IPS-18a (cell line): ENCODE data around the gene APBA1.

Experiments used
- H3K27ac ChIP-seq: one replicate; pipeline ENCODE4 v1.5.1; 2013; ENCODE audit warnings: low read length
- H3K27me3 ChIP-seq: one replicate; pipeline ENCODE4 v1.6.1; 2013; ENCODE audit warnings: mild to moderate bottlenecking, low read length; ENCODE audit not compliant: control insufficient read depth, insufficient read depth
- H3K36me3 ChIP-seq: one replicate; pipeline ENCODE4 v1.6.1; 2013; ENCODE audit warnings: low read depth, low read length; ENCODE audit not compliant: control insufficient read depth
- H3K4me1 ChIP-seq: one replicate; pipeline ENCODE4 v1.6.1; 2013; ENCODE audit warnings: low read depth, low read length; ENCODE audit not compliant: control insufficient read depth
- H3K4me3 ChIP-seq: one replicate; pipeline ENCODE4 v1.5.1; 2013; ENCODE audit warnings: low read length
- H3K9ac ChIP-seq: one replicate; pipeline ENCODE4 v1.6.1; 2013; ENCODE audit warnings: mild to moderate bottlenecking, low read length, moderate library complexity
- H3K9me3 ChIP-seq: one replicate; pipeline ENCODE4 v1.6.1; 2013; ENCODE audit warnings: low read depth, low read length; ENCODE audit not compliant: control insufficient read depth

The APBA1 gene

DNA sequence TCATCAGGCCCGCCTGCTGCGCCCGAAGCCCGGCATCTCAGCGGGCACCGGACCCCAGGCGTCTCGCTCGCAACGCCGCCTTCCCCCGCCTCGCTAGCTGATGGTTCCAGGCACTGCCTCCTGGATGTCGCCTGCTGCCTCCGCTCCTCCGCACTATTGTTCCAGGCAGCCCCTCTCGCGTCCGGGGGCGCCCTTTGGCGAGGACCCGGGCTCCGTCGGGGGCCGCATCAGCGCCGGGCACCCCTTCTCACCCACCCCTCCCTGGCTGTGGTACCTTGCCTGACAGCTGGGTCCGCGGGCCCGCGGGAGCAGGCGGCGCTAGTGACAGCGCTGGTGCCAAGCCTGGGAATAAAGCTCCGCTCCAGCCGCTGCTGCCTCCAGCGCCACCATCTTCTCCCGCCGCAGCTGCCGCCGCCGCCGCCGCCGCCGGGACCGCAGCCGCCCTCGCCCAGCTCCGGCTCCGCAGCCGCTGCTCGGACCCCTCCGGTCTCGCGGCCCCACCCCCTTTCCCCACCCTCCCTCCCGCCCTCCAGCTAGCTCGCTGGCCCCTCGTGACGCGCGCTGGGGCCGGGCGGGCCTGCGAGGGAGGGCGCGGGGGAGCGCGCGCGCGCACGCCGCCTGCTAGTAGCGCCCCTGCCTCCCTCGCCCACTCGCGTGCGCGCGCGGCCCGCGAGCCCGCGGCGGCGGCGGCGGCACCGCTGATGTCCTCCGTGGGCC is at the start of gene APBA1:
Gene APBA1 (minus strand): TSS at position 493 of the 717 bp plus-strand sequence.
- H3K9ac ChIP-seq: no peak within 1 kb of the TSS
- H3K4me3 ChIP-seq: peak within 1 kb of the TSS; percentile 73
- H3K27me3 ChIP-seq: peaks cover 21% of the 10 kb centered on the region
- peaks cover 13% of the 10 kb centered on the region for H3K4me1 ChIP-seq
- no peak within 1 kb of the TSS for H3K27ac ChIP-seq
- no peaks in the 10 kb centered on the region for H3K36me3 ChIP-seq
- no peaks in the 10 kb centered on the region for H3K9me3 ChIP-seq

DNA sequence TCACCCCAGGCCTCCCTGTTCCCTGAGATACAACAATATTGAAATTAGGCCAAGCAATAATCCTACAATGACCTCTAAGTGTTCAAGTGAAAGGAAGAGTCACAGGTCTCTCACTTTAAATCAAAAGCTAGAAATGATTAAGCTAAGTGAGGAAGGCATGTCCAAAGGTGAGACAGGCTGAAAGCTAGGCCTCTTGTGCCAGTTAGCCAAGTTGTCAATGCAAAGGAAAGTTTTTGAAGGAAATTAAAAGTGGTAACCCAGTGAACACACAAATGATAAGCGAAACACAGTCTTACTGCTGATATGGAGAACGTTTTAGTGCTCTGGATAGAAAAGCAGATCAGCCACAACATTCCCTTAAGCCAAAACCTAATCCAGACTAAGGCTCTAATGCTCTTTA is 47.8 kb upstream of the APBA1 start:
- Histone ChIP-seq H3K9ac (no peak overlapping the region), H3K27ac (no peak overlapping the region), H3K4me3 (no peak overlapping the region), H3K4me1 (no peaks in the 10 kb centered on the region), H3K9me3 (no peaks in the 10 kb centered on the region), H3K36me3 (peaks cover 68% of the 10 kb centered on the region), H3K27me3 (no peaks in the 10 kb centered on the region)

DNA sequence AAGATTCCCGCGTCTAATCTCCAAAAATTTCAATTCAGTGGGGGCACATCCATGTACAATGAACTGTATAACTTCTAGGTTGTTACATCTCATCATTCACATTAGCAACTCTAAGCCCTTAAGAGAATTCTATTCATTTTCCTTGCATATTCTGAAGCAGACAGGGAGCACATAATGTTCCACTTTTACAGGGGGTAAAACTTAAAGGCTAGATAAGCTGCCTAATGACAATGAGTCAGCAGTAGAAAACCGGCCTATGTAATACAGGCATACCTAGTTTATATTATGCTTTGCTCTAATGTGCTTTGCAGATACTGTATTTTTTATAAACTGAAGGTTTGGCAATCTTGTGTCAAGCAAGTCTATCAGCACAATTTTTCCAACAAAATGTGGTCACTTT is 47.2 kb upstream of the APBA1 start:
- Histone ChIP-seq H3K27me3 (no peaks in the 10 kb centered on the region), H3K27ac (no peak overlapping the region), H3K9me3 (no peaks in the 10 kb centered on the region), H3K4me3 (no peak overlapping the region), H3K36me3 (peaks cover 65% of the 10 kb centered on the region), H3K4me1 (no peaks in the 10 kb centered on the region), H3K9ac (no peak overlapping the region)

DNA sequence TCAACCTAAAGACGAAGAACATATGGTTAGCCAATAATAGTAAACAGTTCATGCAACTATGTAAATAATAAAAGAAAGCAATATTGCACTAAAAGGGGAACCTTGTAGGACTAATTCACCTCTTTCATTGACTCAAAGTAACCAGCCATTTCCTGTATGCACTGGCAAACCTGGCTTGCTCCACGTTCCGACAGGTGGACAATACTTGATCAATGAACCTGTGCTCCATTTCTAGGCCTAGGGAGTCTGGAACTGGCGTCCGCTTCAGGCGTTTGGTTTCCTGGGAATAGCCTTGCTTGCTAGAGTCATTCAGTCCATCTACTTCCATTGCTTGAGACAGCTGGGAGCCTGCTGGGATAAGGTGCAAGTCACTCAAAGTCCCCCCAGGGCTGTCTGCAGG is 46.0 kb upstream of the APBA1 start:
- Histone ChIP-seq H3K4me3 (no peak overlapping the region), H3K4me1 (no peaks in the 10 kb centered on the region), H3K27ac (no peak overlapping the region), H3K36me3 (peaks cover 63% of the 10 kb centered on the region), H3K9me3 (no peaks in the 10 kb centered on the region), H3K9ac (no peak overlapping the region), H3K27me3 (no peaks in the 10 kb centered on the region)

DNA sequence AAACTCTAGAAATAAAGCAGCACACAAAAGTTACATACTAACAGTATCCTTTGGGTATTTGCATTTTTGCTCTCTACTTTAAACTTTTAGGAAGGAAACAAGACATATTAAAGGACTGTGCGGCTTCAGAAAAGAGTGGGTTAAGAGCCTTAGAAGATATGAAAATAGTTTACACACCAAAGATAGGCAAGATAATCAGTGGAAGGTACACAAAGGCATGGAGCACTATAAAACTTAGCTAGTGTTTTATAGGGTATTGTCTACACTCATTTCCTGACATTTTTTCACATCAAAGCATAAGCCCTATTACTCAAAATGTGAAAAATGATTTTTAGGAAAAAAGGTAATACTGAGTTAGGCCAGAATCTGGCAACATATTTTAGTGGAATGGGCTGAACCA is 43.7 kb upstream of the APBA1 start:
- Histone ChIP-seq H3K4me3 (no peak overlapping the region), H3K9me3 (no peaks in the 10 kb centered on the region), H3K9ac (no peak overlapping the region), H3K4me1 (no peaks in the 10 kb centered on the region), H3K27me3 (no peaks in the 10 kb centered on the region), H3K36me3 (peaks cover 62% of the 10 kb centered on the region), H3K27ac (no peak overlapping the region)

- Histone ChIP-seq H3K4me3 (no peak overlapping the region), H3K9ac (no peak overlapping the region), H3K27me3 (no peaks in the 10 kb centered on the region), H3K36me3 (peaks cover 56% of the 10 kb centered on the region), H3K9me3 (no peaks in the 10 kb centered on the region), H3K27ac (no peak overlapping the region), H3K4me1 (no peaks in the 10 kb centered on the region)
These were observed 42.9 kb upstream of the APBA1 start for GRCh38 chr9:69715096-69715495.

DNA sequence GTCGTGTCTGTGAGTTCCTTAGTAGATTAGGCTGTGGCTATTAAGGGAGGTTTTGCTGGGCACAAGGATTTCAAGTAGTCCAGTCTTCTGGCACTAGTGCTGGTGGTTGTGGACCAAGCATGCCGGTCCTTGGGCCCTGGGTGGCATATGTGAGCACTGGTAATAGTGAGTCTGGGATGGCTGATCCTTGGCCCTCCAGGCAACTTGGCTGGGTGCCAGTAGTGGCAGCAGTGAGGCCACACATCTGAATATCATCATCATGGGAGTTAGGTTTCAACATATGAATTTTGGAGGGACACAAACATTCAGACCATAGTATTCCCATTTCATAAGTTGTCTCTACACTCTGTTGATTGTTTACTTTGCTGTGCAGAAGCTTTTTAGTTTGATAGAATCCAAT is 25.3 kb upstream of the APBA1 start:
- Histone ChIP-seq H3K4me1 (no peaks in the 10 kb centered on the region), H3K36me3 (no peaks in the 10 kb centered on the region), H3K4me3 (no peak overlapping the region), H3K9me3 (peaks cover 3% of the 10 kb centered on the region), H3K27me3 (no peaks in the 10 kb centered on the region), H3K9ac (no peak overlapping the region), H3K27ac (no peak overlapping the region)

- no peaks in the 10 kb centered on the region for H3K27me3 ChIP-seq
- peaks cover 3% of the 10 kb centered on the region for H3K9me3 ChIP-seq
- no peak overlapping the region for H3K27ac ChIP-seq
- no peaks in the 10 kb centered on the region for H3K36me3 ChIP-seq
- H3K4me1 ChIP-seq: no peaks in the 10 kb centered on the region
- H3K9ac ChIP-seq: no peak overlapping the region
- no peak overlapping the region for H3K4me3 ChIP-seq
These were observed 24.6 kb upstream of the APBA1 start for GRCh38 chr9:69696802-69697201.

DNA sequence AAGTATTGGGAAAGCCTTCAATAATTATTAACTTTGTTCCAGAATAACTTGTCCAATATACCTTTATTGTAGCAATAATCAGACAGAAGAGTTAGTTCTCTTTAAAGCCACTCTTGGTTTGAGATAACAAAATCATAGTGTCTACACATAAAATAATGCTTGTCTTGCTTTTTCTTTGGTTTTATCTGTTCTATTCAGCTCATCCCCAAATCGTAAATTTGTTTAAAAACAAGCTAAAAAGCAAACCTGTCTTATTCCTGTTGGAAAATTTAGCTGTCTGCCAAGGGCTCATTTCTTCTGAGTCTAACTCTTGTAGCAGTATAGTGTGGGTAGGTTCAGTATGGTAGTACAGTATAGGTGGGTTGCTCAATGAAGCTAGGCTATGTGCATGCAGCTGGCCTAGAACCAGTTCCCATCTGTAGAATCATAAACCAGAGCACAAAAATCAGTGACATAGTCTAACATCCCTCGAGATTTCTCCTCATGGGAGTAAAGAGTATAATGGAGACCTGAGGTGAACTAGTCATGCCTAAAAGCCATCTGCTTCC is 17.9 kb upstream of the APBA1 start:
- H3K9ac ChIP-seq: no peak overlapping the region
- H3K27ac ChIP-seq: no peak overlapping the region
- H3K4me1 ChIP-seq: no peaks in the 10 kb centered on the region
- H3K9me3 ChIP-seq: no peaks in the 10 kb centered on the region
- H3K27me3 ChIP-seq: no peaks in the 10 kb centered on the region
- H3K4me3 ChIP-seq: no peak overlapping the region
- H3K36me3 ChIP-seq: no peaks in the 10 kb centered on the region

DNA sequence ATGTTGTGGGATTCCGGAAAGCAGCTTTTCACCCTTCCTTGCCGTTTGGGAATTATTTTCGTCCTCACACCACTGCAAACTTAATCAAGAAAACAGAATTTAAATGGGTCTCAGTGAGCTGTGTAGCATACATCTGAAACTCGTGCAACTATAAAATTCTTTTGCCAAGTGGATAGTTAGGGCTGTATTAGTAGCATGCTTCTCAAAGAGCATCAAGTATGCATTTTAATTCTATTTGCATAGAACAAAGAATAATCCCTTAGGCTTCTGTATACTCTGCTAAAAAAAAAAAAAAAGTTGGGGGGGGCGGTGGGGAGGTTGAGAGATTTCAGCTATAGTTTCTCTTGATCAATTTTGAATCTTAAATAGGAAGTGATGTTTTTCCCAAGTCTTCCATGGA is 11.8 kb upstream of the APBA1 start:
- Histone ChIP-seq H3K36me3 (no peaks in the 10 kb centered on the region), H3K4me3 (no peak overlapping the region), H3K9ac (no peak overlapping the region), H3K9me3 (no peaks in the 10 kb centered on the region), H3K27ac (no peak overlapping the region), H3K4me1 (no peaks in the 10 kb centered on the region), H3K27me3 (no peaks in the 10 kb centered on the region)

- Histone ChIP-seq H3K27ac (no peak overlapping the region), H3K9me3 (no peaks in the 10 kb centered on the region), H3K4me3 (no peak overlapping the region), H3K36me3 (no peaks in the 10 kb centered on the region), H3K9ac (no peak overlapping the region), H3K4me1 (no peaks in the 10 kb centered on the region), H3K27me3 (no peaks in the 10 kb centered on the region)
These were observed 6.8 kb upstream of the APBA1 start for GRCh38 chr9:69678843-69679538.

DNA sequence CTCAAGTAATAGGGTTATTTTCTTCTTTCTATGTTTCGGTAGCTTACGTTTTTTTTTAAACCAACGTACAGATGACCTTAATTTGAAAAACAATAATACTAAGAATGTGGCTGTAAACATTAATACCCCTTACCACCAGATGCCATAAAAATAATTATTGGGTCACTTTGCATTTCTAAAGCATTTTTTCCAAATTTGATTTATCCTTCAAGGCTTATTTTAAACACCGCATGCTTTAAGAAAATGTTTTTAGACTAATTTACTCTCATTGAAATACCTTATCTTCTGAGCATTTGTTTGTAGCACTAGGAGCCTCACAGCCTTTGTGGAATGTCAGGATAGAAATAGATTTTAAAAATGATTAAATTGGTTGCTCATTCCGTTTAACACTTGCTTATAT is 5.8 kb upstream of the APBA1 start:
- Histone ChIP-seq H3K9ac (no peak overlapping the region), H3K9me3 (no peaks in the 10 kb centered on the region), H3K36me3 (no peaks in the 10 kb centered on the region), H3K27me3 (no peaks in the 10 kb centered on the region), H3K4me3 (no peak overlapping the region), H3K4me1 (peaks cover 4% of the 10 kb centered on the region), H3K27ac (no peak overlapping the region)
